Stimulated activated CD8-positive, alpha-beta memory T cell treated with anti-CD3 and anti-CD28 coated beads, Interleukin-7, amount 100 ng/mL, for 48 hours (primary cell): Measurements from ENCODE around the gene TBX21.

Experiments used
- DNase-seq, 2 donors: peaks; one replicate each; pipeline ENCODE4 v3.0.0-alpha.2; 2020; ENCODE audit warnings: low read depth in 1 of 2; ENCODE audit errors: extremely low read depth in 1 of 2

The TBX21 gene

GRCh38 chr17:47712330-47713023 is 20.6 kb upstream of the TBX21 start:
- DNase-seq, result no peak

GRCh38 chr17:47713980-47714700 is 18.9 kb upstream of the TBX21 start:
- DNase-seq, result no peak

GRCh38 chr17:47714773-47715396 is 18.2 kb upstream of the TBX21 start:
- DNase-seq, result no peak

GRCh38 chr17:47715669-47716325 is 17.2 kb upstream of the TBX21 start:
- no peak for DNase-seq

GRCh38 chr17:47716375-47716774 is 16.7 kb upstream of the TBX21 start:
- no peak for DNase-seq

GRCh38 chr17:47717261-47717697 is 15.8 kb upstream of the TBX21 start:
- DNase-seq, result no peak

- DNase-seq, result no peak
Observed at GRCh38 chr17:47717979-47718621, 14.9 kb upstream of the TBX21 start.

- DNase-seq, result no peak
Observed at GRCh38 chr17:47718634-47719405, 14.2 kb upstream of the TBX21 start.

GRCh38 chr17:47719411-47720152 is 13.5 kb upstream of the TBX21 start:
- peak; percentile 63 to 89 for DNase-seq

GRCh38 chr17:47720196-47720595 is 12.8 kb upstream of the TBX21 start:
- no peak for DNase-seq

- peak; percentile 96 to 98 for DNase-seq
Observed at GRCh38 chr17:47720754-47721533, 12.1 kb upstream of the TBX21 start.

GRCh38 chr17:47721725-47722124 is 11.3 kb upstream of the TBX21 start:
- DNase-seq, result no peak

- no peak for DNase-seq
Observed at GRCh38 chr17:47724705-47725104, 8.3 kb upstream of the TBX21 start.

- DNase-seq, result no peak
Observed at GRCh38 chr17:47725446-47726111, 7.5 kb upstream of the TBX21 start.

GRCh38 chr17:47726796-47727703 is 6.0 kb upstream of the TBX21 start:
- DNase-seq, result no peak

- no peak for DNase-seq
Observed at GRCh38 chr17:47727704-47728036, 5.4 kb upstream of the TBX21 start.

GRCh38 chr17:47728214-47728877 is 4.7 kb upstream of the TBX21 start:
- DNase-seq, result no peak
